COR-L47 (cell line): ENCODE data around the gene IL1RAPL1.

Experiments used
- DNase-seq: peaks from one replicate; lab custom pipeline; 2025; lab: John Stamatoyannopoulos, UW

The IL1RAPL1 gene

DNA sequence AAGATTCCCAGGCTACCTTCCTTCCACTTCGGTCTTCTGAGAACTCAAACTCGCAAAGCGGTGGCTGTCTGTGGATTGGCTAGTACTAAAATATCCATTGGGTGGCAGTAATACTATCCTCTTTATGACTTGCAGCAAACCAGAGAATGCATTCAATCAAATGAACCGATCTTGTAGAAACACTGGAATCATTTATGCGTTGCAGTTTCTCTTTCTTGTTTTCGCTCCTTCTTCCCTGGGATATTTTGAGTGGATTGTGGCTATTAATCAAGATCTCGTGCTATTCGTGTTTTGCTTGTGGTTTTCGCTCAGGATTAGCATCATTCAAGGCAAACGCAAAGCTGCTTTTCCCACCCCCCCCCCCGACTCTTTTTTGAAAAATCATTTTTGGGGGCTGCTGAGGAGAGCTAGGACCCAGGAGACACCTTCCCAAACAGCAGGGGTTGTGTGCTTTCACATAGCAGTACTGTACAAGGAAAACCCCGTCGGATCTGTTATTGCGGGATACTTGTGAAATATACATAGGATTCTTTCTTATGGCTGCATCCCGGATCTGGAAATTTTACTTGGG, at the start of gene IL1RAPL1:
IL1RAPL1 (plus strand) TSS at position 466 of the 571 bp plus-strand sequence.
- peak; percentile 44 for DNase-seq

DNA sequence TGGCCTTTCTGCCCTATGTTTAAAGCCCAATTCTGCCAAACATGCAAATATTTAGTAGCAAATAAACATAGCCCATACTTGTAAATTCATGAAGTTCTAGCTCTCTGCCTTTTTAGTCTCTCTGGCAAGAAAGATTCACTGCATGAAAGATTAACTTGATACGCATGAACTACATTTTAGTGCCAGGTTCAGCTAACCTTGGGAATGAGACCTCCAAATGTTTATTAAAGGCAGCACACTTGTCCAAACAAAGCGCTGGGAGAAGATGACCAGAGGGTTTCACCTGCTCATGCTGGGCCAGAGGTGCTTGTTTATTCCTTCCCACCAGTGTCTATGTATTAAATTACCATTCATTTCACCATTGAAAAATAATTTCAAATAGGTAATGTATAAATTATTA, 44.5 kb upstream of the IL1RAPL1 start:
- DNase-seq, result peak; percentile 17

DNA sequence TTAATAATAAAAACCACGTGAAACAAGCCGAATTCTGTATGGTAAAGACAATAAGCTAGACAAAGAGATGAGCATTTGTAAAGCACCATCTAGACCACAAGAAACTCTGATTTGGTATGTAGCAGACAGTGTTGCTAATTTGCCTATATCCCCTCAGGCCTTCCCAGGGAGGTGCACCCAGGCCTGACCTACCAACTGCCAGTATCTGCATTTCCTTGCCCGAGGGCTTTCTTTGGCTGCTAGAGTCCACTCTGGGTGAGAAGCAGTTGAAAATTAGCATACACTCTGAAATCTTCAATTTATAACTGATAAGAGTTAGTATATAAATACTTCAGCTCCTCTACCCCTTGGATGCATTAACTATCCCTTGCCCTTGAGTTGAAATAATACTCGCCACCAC, 37.4 kb upstream of the IL1RAPL1 start:
- no peak for DNase-seq

DNA sequence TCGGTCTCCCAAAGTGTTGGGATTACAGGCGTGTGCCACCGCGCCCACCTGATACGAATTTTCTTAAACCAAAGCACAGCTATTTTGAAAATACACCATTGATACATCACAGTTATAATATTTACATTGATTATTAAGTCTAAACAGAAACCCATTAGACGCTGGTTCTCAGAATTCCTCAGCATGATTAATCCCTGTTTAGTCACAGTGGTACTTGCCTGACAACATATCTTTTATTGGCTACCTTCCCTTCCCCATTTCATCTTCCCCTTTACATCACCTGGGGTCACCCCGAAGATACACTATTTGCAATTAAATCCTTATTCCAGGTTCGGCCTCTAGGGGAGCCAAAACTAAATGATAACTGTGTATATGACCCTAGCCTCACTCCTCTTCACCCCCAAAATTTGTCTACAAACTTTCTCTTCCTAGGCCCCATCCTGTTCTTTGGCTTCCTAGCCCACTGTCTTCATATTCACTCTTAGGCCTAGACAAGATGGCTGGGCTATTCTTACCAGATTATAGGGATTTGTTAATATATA, 36.8 kb upstream of the IL1RAPL1 start:
- DNase-seq, result no peak

DNA sequence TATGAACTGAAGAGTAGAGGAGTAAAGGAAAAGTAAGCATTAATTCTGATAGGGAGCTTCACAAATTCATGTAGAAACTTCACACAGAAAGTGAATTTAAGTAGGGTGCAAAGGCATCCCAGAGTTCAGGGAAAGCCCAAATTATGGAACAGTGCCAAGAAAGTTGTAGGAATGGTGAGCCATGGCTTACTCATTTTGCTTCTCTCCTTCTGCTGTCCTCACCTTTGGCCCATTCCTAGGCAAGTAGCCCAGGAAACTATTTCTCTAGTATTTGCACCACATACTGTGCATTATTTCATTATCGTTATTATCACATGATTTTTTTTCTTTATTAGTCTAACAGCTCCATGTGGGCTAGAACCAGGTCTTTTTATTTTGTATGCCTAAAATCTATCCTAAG, 34.9 kb upstream of the IL1RAPL1 start:
- no peak for DNase-seq

DNA sequence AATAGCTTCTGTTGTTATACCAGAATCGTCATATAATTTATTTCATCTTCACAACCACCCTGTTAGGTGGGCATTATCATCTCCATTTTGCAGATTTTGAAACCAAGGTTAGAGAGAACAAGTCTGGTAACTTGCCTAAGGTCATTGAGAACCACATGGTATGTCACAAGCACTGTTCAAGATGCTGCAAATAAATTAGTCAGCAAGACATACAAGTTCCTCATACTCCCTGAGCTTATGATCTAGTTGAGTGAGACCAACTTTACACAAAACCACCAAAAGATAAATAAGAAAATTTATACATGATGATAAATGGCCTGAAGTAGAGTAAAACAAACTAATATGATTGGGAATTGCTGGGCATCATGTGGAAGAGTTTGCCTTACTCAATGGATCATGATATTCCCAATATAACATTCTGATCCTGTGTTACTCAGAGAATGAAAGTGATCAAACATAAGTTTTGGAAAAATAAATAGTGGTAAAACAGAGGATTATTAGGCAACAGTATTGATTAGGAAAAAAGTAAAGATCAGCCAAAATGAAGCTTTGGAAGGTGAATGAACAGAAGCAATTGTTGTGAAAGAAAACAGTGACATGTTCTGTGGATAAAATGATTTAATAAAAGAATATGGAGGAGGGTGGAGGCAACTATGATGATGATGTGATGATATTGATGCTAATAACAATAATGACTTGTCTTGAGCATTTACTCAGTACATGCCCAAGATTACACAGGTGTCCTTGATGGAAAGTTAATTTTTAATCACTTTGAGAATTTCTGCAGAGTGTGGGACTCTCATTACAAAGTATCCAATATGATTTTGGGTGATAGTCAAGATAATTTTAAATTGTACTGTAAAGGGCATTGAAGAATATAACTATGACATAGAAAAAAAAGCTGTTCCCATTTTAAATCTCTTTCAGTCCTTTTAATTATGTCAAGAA, 34.1 kb upstream of the IL1RAPL1 start:
- no peak for DNase-seq

DNA sequence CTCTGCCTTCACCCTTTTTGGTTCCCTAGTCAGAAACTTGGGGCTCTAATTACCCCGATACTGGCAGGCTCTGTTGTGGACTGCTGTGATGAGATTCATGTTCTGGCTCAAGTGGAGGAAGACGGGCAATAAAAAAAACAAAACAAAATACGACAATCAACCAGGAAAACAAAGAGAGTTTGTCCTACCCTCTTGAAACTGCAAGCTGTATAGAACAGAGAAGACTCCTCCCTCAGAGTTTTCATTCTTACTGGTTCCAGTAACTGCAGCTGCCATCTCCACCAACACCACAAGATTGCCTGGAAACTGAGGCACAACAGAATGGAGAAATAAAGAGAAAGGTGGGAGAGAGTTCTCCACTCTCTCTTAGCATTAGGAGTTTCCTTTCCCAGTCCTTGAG, 11.1 kb upstream of the IL1RAPL1 start:
- no peak for DNase-seq

DNA sequence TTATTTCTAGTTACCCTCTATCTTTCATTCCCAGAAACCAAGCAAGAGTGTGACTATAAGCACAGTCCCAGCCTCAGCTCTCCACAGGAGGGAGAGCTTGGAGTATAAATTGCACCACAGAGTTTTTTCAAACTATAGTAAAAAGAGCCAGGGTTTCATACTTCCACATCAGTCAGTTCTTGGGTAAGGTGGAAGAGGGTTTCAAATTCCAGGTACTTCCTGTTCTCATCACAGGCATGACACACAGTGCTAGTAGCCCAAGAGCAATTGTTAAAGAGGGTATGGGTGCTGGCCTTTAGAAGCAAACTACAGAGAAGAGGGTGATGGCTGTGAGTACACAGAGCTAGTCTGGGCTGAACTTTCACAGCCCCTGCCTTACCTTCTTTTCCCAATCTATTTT, 5.7 kb upstream of the IL1RAPL1 start:
- DNase-seq, result no peak

DNA sequence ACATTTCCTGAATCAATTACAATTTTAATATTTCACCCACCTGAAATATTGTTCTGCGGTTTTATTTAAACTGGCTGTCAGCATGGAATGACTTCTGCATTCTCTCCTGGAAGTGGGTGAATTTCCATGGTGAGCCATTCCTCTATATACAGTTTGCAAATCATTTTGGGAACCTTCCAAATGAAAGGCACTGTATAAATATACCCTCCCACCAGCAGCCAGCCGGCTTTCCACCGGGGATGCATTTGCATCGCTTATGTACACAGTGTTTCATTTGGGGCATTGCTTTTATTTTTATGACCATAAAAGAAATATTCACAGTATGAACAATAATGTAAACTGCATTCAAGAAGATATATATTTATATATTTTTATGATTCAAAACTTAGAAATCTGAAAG, 4.7 kb upstream of the IL1RAPL1 start:
- DNase-seq, result peak; percentile 9

DNA sequence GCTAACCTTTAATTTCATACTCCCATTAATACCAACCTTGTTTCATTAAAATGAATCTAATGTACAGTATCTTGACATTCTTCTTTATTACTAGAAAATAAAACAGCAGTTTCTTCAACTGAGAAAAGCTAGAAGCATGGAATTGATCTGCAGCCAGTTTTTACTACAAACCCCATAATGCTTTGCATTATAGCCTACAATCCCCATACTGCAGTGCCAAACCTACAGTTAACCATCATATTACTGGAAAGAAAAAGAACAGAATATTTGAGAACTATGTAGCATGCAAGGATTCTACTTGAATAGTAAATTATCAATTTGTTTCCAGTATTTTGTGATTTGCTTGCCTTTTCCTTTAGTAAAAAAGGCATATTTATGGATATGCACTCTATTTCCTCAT, 3.2 kb upstream of the IL1RAPL1 start:
- no peak for DNase-seq

DNA sequence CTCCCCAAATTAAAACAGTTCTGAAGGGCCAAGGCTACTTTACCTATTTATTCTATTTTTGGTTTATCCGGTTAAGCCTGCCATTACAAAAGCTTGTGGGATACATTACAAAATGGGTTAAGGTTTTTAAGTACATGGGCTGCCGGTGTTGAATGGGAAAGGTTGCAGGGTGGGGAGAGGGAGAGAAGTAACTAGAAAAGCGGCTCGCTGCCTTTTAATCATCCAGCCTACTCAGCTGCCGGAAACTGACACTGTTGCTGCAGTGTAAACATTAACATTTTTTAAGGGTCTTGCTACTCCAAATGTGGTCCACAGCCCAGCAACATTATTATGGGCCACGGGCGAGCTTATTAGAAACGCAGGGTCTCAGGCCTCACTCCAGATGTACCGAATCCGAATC, 1.5 kb upstream of the IL1RAPL1 start:
- DNase-seq, result no peak

DNA sequence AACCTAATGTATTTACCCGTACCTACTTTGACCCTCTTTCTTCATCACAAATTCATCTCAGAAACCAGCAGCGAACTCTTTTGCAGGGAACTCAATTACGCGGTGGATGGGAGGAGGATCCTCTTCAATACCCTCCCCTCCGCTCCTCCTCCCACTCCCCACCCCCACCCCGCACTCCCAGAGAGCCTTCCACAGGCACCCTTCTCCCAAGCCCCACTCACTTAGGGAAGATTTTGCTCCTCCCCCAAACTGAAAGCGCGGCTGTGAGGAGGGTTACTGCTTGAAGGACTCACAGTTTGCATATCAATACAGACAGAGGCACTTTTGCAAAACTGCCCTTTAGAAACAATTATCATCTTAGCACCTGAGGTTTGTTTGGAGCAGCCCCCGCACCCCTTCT, 960 bp upstream of the IL1RAPL1 start:
- DNase-seq, result no peak

DNA sequence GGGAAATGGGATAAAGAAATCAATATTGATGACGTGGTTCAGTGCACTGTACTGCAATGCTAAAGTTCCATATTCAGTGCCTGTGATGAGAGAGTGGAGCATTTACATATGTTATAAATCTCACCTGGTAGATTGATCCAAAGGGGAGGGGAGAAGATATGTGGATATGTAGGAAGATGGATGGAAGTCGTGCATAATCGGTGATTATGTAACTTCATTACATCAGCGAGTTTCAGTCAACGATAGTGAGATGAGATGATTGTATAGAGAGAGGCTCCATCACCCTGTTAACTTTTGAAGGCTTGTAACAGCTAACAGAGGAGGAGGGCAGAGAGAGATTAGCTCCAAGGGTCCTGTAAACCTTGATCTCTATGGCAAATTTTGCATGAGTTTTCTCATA, 1.8 kb downstream of the IL1RAPL1 start:
- no peak for DNase-seq

DNA sequence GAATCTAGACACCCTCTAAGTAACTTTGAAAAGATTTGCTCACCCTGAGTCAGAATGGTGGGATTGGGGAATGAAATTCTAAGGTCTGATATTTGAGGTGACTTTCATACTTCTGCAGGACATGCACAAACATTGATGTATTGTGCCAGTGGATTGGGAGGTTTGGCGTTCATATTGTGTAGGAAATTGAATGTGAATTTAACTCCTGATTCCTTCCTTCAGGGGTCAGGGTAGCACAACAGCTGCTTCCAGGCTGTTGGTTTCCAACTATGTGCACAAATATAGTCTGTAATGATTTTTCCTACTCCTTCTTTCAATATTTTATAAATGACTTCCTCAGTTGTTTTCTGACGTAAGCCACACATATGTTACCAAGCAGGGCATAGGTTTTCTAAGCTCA, 3.1 kb downstream of the IL1RAPL1 start:
- DNase-seq, result no peak

DNA sequence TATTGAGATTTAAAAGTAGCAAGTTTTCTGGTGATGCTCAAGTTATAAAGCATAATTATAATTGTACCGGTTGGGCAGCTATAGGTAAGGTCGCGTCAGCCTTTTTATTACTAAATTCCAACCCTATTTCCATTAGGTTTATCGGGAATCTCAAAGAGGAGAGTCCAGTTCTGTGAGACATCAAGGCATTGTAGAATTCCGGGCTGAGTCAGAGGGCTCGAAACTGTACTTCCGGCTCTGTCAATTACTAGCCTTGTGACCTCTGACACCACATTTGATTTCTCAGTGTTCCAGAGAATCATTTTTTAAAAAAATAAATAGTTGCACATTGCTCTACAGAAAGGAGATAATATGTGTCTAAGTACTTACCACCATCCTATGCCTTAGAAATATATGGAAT, 4.3 kb downstream of the IL1RAPL1 start:
- no peak for DNase-seq

DNA sequence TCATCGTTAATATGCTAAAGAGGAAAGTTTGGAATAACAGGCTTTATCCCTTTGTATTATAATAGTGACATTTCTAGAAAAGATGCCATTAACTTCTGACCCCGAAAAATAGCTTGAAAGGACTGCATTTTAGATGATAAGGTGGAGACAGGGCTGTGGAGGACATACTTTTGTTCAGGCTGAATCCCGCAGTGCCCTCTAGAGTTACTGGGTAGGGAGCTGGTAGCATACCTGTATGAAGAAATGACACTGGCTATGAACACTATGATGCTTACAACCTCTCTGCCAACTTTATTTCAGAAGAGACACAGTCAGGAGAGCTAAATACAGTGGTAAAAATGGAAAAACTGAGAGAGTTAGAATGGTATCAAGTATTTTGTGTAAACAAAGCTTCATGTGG, 8.1 kb downstream of the IL1RAPL1 start:
- DNase-seq, result no peak

DNA sequence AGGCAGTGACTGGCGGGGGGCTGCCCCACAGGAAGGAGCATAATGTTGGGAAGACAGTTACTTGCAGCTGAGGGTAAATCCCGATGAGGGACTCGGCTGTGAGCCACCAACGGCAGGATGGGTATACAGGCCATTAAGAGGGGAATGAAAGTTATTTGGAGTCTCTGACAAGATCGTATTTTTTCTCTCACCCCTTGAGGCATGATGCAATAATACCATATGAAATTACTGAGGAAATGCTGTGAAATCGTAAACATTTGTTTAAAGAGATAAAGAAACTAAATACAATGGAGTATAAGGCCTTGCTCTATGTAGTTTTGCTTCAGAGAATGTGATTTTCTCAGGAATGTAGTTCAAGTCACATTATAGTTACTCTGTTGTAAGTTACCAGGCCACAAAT, 12.7 kb downstream of the IL1RAPL1 start:
- no peak for DNase-seq

DNA sequence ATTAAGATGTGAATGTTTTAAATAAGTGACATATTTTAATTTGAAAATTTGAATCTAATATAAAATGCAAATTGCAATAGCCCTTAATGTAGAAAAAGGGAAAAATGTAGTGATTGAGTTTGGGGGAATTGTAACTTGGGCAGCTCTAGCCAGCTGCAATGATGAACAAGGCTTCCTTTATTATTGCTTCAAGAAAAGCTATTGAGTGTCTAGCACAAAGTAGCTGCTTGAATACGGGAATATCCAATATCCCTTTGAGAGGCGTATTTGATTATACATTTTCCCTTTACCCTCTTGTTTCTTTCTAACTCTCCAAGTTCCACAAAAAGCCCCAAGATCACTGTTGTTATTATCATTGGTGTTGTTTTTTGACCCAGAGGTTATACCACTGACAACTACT, 21.8 kb downstream of the IL1RAPL1 start:
- no peak for DNase-seq

DNA sequence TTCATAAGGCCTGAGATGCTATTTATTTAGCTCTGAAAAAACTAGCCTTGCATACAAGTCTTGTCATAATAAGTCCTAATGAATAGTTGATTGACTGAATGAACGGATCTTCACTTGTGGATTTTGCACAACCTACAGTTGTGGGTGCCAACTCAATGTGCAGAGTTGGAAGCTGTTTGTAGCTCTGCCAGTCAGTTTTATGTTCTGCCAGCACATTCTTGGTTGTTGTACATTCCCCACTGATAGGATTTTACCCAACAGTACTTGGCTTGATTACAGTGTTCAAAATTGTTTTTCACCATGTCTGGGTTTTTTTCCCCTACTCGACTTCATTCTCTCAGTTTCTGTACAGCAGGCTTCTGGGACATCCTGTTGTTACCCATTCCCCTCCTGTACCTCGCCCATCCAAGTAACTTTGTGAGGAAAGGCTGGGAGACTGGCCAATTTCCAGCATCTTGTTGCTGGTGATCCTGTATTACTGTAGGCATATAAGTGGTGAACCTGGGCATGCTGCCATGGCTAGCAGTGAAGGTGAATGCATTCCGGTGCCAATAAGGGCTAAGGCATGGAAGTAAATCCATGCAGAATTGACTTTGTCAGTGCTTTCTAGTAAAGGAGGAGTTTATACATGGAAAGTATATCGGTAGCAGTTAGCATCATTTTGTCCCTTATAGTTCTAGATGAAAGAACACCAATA, 22.8 kb downstream of the IL1RAPL1 start:
- peak; percentile 2 for DNase-seq

DNA sequence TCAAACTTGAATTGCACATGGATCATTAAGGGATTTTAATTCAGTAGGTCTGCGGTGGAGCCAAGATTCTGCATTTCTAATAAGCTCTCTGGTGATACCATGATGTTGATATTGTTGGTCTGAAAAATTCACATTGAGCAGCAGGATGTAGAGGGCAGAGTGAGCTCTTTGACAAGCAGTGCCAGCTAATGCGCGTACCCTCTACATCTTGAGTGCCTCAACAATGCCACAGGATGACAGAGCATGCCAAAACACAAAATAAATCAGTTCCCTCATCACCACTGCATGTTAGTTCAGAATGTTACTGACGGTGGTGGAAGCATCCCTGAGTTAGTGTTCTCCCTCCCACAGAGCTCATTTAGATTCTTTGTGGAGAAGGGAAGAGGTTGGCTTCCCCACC, 23.5 kb downstream of the IL1RAPL1 start:
- no peak for DNase-seq

DNA sequence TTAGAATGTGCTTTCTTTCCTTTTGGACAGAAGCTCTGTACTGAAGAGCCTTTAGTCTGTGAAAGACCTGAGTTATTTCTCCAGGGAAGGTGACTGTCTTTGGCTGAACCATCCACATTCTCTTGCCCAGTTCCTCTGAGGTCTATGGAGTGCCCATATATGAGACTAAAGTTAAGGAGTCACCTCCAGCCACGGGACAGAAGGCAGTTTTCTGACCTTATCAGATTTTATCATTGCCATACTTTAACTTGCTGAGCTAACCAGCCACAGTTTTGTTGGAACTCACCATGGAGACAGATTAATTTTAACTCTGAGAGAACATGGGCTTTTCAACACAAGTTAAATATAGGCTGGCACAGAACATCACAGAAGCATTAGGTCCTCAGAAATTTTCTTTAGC, 26.3 kb downstream of the IL1RAPL1 start:
- no peak for DNase-seq

DNA sequence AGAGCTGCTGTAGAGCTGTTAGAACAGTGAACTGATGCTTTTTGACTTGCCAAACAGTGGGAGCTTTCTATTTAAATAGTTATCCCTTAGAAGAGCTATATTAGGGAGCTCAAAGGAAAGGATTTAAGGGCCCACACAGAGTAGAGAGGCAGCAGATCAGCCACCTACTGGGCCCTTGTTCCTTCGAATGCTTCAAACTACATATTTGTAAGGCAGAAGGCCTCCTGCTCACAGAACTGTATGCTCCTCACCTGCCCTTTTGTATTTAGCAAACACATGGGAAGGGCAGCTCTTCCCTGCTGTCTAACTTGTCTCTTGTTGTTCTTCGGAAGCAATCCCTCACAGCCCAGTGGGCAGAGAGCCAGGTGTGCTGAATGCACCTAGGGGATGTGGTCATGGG, 38.0 kb downstream of the IL1RAPL1 start:
- DNase-seq, result peak; percentile 29

DNA sequence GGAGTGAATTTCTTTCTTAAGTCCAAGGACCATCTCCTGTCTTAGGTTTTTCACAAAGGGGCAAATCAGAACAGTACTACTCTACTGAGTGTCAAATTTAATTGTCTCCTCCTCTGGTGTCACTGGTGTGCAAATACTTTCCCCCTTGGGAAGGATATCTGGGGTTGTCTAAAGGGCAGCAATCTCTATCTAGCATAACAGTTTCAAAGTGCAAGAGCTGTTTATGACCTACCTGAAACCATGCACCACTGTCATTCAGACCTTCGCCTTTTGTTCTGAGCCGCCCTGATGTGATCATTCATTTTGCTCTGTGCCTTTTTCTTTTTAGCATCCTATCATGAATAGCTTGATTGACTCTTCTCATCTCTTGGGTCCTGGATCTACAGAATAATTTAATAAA, 39.3 kb downstream of the IL1RAPL1 start:
- no peak for DNase-seq
